Prostate gland (tissue), 2 donors: ENCODE results near the gene MRPS10.

Experiments used
- CTCF ChIP-seq, 4 experiments: fragments of 200-600 bp in 2 of 4; fragments of 450-650 bp in 2 of 4; sonication (generic) in 2 of 4; IDR thresholded peaks; 1 replicate in 3 of 4; 2 replicates in 1 of 4; pipeline ENCODE4 v1.5.1; 2016 to 2019; ENCODE audit warnings: antibody characterized with exemption in 4 of 4, mild to moderate bottlenecking in 2 of 4, moderate library complexity in 2 of 4
- POLR2AphosphoS5 ChIP-seq: sonication (generic); formaldehyde crosslinking; IDR thresholded peaks from one replicate; pipeline ENCODE4 v1.6.1; 2017; ENCODE audit warnings: antibody characterized with exemption

GRCh38 chr6:42173101-42173500 lies 44.6 kb downstream of the MRPS10 start, which contains the start of gene GUCA1A:
- TF ChIP-seq POLR2AphosphoS5 = no peak
- no peak for TF ChIP-seq CTCF (IDR thresholded peaks at IDR 0.05)
